Measurements from ENCODE around the gene CERT1.

DNA sequence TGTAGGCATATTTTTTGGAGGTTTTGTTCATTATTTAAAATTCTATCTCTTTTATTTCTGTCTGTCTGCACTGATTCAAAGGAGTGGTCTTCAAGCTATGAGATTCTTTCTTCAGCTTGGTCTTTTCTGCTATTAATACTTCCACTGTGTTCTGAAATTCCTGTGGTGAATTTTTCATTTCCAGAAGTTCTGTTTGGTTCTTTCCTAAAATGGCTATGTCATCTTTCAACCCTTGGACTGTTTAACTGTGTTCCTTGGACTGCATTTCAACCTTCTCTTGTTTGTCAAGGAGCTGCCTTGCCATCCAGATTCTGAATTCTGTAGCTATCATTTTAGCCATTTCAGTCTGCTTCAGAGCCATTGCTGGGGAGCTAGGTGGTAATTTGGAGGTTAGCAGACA lies 76.3 kb downstream of the CERT1 start:
- no peak for TF ChIP-seq POLR2A (IDR thresholded peaks at IDR 0.05)
- TF ChIP-seq, protein P1, sequence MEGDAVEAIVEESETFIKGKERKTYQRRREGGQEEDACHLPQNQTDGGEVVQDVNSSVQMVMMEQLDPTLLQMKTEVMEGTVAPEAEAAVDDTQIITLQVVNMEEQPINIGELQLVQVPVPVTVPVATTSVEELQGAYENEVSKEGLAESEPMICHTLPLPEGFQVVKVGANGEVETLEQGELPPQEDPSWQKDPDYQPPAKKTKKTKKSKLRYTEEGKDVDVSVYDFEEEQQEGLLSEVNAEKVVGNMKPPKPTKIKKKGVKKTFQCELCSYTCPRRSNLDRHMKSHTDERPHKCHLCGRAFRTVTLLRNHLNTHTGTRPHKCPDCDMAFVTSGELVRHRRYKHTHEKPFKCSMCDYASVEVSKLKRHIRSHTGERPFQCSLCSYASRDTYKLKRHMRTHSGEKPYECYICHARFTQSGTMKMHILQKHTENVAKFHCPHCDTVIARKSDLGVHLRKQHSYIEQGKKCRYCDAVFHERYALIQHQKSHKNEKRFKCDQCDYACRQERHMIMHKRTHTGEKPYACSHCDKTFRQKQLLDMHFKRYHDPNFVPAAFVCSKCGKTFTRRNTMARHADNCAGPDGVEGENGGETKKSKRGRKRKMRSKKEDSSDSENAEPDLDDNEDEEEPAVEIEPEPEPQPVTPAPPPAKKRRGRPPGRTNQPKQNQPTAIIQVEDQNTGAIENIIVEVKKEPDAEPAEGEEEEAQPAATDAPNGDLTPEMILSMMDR (IDR thresholded peaks at IDR 0.05): no peak
